ENCODE results near the gene SLC23A1.

Gene SLC23A1

DNA sequence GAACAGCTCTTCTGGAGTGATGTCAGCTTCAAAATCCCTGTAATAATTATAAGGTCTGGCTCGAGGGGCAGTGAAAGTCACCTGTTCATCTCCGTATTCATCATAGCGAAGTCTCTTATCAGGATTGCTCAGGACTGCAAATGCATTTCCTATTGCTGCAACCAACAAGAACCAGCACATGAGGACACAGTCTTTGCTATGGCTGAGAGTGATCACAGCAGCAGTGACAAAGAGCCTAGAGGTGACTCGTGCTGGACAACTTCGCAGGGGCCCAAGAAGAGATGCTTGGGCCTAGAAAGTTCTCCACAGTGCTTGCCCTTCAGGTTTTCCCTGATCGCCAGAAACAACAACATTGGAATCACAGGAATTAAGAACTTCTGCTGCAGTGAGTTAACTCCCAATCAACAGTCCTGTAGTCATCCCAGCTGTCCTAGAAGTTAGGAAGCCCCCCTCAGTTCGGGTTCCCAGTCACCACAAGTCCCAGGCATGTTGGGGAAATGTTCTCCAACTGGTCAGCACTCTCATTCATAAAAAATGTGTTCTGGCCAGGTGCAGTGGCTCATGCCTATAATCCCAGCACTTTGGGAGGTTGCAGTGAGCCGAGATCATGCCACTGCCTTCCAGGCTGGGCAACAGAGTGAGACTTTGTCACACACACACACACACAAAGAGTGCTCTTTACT lies 43.2 kb upstream of the SLC23A1 start:
- DNase-seq (ENCODE audit: low read depth in 1 of 2, low spot score in 1 of 2), result no peak
- no peak overlapping the region for H3K27ac ChIP-seq (replicated peaks)
- no peak overlapping the region for H3K4me3 ChIP-seq (replicated peaks; ENCODE audit: insufficient read depth, low read length)
- TF ChIP-seq GABPA (IDR thresholded peaks at IDR 0.05; ENCODE audit: low read depth) (no peak), SPI1 (IDR thresholded peaks at IDR 0.05; ENCODE audit: borderline replicate concordance, low read depth) (no peak), POLR2AphosphoS5 (IDR thresholded peaks at IDR 0.05; ENCODE audit: low read depth) (no peak)
- TF ChIP-seq, protein P1, sequence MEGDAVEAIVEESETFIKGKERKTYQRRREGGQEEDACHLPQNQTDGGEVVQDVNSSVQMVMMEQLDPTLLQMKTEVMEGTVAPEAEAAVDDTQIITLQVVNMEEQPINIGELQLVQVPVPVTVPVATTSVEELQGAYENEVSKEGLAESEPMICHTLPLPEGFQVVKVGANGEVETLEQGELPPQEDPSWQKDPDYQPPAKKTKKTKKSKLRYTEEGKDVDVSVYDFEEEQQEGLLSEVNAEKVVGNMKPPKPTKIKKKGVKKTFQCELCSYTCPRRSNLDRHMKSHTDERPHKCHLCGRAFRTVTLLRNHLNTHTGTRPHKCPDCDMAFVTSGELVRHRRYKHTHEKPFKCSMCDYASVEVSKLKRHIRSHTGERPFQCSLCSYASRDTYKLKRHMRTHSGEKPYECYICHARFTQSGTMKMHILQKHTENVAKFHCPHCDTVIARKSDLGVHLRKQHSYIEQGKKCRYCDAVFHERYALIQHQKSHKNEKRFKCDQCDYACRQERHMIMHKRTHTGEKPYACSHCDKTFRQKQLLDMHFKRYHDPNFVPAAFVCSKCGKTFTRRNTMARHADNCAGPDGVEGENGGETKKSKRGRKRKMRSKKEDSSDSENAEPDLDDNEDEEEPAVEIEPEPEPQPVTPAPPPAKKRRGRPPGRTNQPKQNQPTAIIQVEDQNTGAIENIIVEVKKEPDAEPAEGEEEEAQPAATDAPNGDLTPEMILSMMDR (IDR thresholded peaks at IDR 0.05; ENCODE audit: insufficient read depth, low read length), result no peak
- TF ChIP-seq, protein P2, sequence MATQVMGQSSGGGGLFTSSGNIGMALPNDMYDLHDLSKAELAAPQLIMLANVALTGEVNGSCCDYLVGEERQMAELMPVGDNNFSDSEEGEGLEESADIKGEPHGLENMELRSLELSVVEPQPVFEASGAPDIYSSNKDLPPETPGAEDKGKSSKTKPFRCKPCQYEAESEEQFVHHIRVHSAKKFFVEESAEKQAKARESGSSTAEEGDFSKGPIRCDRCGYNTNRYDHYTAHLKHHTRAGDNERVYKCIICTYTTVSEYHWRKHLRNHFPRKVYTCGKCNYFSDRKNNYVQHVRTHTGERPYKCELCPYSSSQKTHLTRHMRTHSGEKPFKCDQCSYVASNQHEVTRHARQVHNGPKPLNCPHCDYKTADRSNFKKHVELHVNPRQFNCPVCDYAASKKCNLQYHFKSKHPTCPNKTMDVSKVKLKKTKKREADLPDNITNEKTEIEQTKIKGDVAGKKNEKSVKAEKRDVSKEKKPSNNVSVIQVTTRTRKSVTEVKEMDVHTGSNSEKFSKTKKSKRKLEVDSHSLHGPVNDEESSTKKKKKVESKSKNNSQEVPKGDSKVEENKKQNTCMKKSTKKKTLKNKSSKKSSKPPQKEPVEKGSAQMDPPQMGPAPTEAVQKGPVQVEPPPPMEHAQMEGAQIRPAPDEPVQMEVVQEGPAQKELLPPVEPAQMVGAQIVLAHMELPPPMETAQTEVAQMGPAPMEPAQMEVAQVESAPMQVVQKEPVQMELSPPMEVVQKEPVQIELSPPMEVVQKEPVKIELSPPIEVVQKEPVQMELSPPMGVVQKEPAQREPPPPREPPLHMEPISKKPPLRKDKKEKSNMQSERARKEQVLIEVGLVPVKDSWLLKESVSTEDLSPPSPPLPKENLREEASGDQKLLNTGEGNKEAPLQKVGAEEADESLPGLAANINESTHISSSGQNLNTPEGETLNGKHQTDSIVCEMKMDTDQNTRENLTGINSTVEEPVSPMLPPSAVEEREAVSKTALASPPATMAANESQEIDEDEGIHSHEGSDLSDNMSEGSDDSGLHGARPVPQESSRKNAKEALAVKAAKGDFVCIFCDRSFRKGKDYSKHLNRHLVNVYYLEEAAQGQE (IDR thresholded peaks at IDR 0.05; ENCODE audit: insufficient replicate concordance, low read depth), result no peak
- no peaks in the 10 kb centered on the region for H3K27me3 ChIP-seq (ENCODE audit: insufficient read depth, poor library complexity, severe bottlenecking)

DNA sequence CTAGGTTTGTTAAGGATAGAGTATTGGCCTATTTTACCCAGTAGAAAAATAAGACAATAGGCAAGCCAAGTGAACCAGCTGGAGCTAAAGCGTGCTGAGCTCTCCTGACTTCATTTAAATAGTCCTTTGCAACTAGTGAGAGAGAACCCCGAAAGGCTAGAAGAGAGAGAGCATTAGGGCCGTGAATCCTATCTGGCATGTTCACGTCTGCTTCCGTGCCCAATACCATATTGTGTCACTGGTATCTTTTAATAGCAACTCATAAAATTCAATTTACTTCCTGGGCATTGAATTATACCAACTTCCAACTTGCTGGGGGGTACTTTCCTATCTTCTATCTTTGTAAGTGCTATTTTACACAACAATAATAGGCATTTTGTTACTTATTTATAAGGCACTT lies 42.4 kb upstream of the SLC23A1 start:
- H3K27me3 ChIP-seq (ENCODE audit: insufficient read depth, poor library complexity, severe bottlenecking), result no peaks in the 10 kb centered on the region
- no peak overlapping the region for H3K4me3 ChIP-seq (replicated peaks; ENCODE audit: insufficient read depth, low read length)
- no peak for TF ChIP-seq GABPA (IDR thresholded peaks at IDR 0.05; ENCODE audit: low read depth)
- TF ChIP-seq, protein P1 (IDR thresholded peaks at IDR 0.05; ENCODE audit: insufficient read depth, low read length), result no peak
- TF ChIP-seq POLR2AphosphoS5 (IDR thresholded peaks at IDR 0.05; ENCODE audit: low read depth), result no peak
- TF ChIP-seq, protein P2 (IDR thresholded peaks at IDR 0.05; ENCODE audit: insufficient replicate concordance, low read depth), result no peak
- no peak for TF ChIP-seq SPI1 (IDR thresholded peaks at IDR 0.05; ENCODE audit: borderline replicate concordance, low read depth)
- no peak for DNase-seq (ENCODE audit: low read depth in 1 of 2, low spot score in 1 of 2)
- no peak overlapping the region for H3K27ac ChIP-seq (replicated peaks)

DNA sequence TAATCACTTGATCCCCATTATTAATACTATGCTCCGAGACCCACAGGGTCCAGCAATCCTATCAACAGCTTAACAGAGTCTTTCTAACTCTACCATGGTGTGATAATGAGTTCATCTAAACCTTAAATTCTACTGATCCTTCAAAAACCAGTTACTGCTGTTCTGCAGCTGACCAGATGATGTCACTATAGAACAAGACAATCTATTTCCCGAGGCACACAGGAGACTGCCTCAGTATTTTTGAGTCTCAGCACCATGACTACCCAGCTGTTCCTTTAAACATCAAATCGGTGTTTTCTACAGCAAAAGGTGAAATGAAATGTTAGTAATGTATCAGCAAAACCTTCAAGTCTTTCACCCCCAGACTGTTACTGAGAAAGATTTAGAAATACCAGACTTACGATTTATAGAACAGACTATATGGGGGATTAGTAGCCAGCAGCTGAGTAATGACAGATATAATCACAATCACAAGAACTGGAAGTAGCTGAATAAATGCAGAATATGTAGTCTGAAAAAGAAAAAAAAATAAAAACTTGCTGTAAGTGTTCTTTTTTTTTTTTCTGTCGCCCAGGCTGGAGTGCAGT lies 39.3 kb upstream of the SLC23A1 start:
- no peak overlapping the region for H3K4me3 ChIP-seq (replicated peaks; ENCODE audit: insufficient read depth, low read length)
- H3K27me3 ChIP-seq (ENCODE audit: insufficient read depth, poor library complexity, severe bottlenecking), result no peaks in the 10 kb centered on the region
- no peak overlapping the region for H3K27ac ChIP-seq (replicated peaks)
- peak; percentile 35 to 47 for DNase-seq (ENCODE audit: low read depth in 1 of 2, low spot score in 1 of 2)
- TF ChIP-seq, protein P1 (IDR thresholded peaks at IDR 0.05; ENCODE audit: insufficient read depth, low read length), result peak; percentile 49
- no peak for TF ChIP-seq SPI1 (IDR thresholded peaks at IDR 0.05; ENCODE audit: borderline replicate concordance, low read depth)

Measured in HL-60 (cell line).